Thyroid gland (tissue), 4 donors: Measurements from ENCODE around the gene NCR3LG1.

Experiments used
- CTCF ChIP-seq, 6 experiments: fragments of 200-600 bp in 3 of 6; fragments of 450-650 bp in 3 of 6; sonication (generic) in 3 of 6; IDR thresholded peaks; one replicate each; pipeline ENCODE4 v1.5.1; 2016 to 2019; ENCODE audit warnings: antibody characterized with exemption in 6 of 6, mild to moderate bottlenecking in 2 of 6, inconsistent platforms in 1 of 6, moderate library complexity in 1 of 6
- POLR2A ChIP-seq, 2 donors: fragments of 450-650 bp; IDR thresholded peaks; one replicate each; pipeline ENCODE4 v1.6.1; 2017; ENCODE audit warnings: antibody characterized with exemption in 2 of 2, mild to moderate bottlenecking in 2 of 2, moderate library complexity in 1 of 2

DNA sequence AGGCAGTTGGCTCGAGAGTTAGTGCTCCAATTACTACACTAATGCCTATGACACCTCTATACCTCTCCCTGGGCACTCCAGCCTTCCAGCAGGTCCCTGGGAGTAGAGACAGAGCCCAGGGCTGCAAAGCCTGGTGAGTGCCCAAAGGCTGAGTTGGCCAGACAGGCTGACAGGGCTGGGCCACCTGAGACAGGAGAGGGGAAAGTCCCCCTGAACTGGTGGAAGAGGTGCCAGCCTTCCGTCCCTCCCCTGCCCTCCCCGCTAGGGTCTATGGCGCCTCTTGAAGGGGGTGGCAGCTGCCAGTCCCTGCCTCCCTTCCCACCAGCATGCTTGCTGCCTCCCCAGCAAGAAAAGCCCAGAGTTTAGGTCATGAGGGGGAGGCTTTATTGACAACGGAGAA, 33.9 kb downstream of the NCR3LG1 start:
- TF ChIP-seq CTCF (IDR thresholded peaks at IDR 0.05) (no peak), POLR2A (IDR thresholded peaks at IDR 0.05) (no peak)
